OCI-LY7 (cell line): Measurements from ENCODE around the gene CUBN. TPM values are rescaled to one million over a fixed set of nuclear protein-coding genes. Genes with fewer than 3 reads are reported as not detected.

Source experiments
- BruUV-seq: library from RNA; stranded (reverse); fragments of 400-500 nt; replicated peaks from 2 replicates; lab custom pipeline; 2021; lab: Mats Ljungman, UMichigan
- CTCF ChIA-PET: fragments of 300-600 bp; sonication (Branson Sonifier 250); formaldehyde crosslinking; loops from one replicate; lab custom pipeline; 2022; ENCODE audit warnings: antibody characterized with exemption; ENCODE audit not compliant: unreplicated experiment; lab: Charles Lee
- POLR2A ChIA-PET: fragments of 300-600 bp; sonication (Branson Sonifier 250); formaldehyde crosslinking; loops from one replicate; lab custom pipeline; 2022; ENCODE audit warnings: antibody characterized with exemption; lab: Charles Lee
- DNase-seq: peaks from one replicate; pipeline ENCODE4 v3.0.0-alpha.2; 2015; ENCODE audit warnings: low spot score
- H2AFZ ChIP-seq: fragments of 200-600 bp; sonication (generic), shearing (Covaris generic); 2 replicates; pipeline ENCODE4 v1.6.1; 2014; ENCODE audit warnings: mild to moderate bottlenecking, antibody characterized with exemption, low read length, moderate library complexity
- H3K27ac ChIP-seq: fragments of 200-600 bp; sonication (generic); 2 replicates; pipeline ENCODE4 v1.5.1; 2014; ENCODE audit warnings: mixed run types, low read depth, mild to moderate bottlenecking, moderate library complexity, low read length, inconsistent platforms; ENCODE audit not compliant: poor library complexity, severe bottlenecking
- H3K36me3 ChIP-seq: fragments of 200-600 bp; sonication (generic); 2 replicates; pipeline ENCODE4 v1.6.1; 2014; ENCODE audit warnings: mild to moderate bottlenecking, antibody characterized with exemption, low read length, moderate library complexity, mixed read lengths; ENCODE audit not compliant: insufficient read depth
- H3K4me1 ChIP-seq: fragments of 200-600 bp; sonication (generic); 2 replicates; pipeline ENCODE4 v1.5.1; 2014; ENCODE audit warnings: mild to moderate bottlenecking, low read length; ENCODE audit not compliant: insufficient read depth, poor library complexity, severe bottlenecking
- H3K4me2 ChIP-seq: fragments of 200-600 bp; sonication (generic); 2 replicates; pipeline ENCODE4 v1.6.1; 2014; ENCODE audit warnings: mild to moderate bottlenecking, low read length
- H3K4me3 ChIP-seq: fragments of 200-600 bp; sonication (generic); 2 replicates; pipeline ENCODE4 v1.5.1; 2014; ENCODE audit warnings: mild to moderate bottlenecking, low read depth, low read length; ENCODE audit not compliant: poor library complexity, severe bottlenecking
- H3K79me2 ChIP-seq: fragments of 200-600 bp; sonication (generic); 2 replicates; pipeline ENCODE4 v1.6.1; 2016; ENCODE audit warnings: low read depth, mild to moderate bottlenecking, low read length, moderate library complexity, mixed read lengths; ENCODE audit not compliant: insufficient read depth
- H3K9me2 ChIP-seq: fragments of 200-600 bp; sonication (generic); 2 replicates; pipeline ENCODE4 v1.6.1; 2016; ENCODE audit warnings: mild to moderate bottlenecking, low read length, mixed read lengths; ENCODE audit not compliant: insufficient read depth
- H3K9me3 ChIP-seq: fragments of 200-600 bp; sonication (generic); 2 replicates; pipeline ENCODE4 v1.6.1; 2014; ENCODE audit warnings: mild to moderate bottlenecking, mixed run types, low read length, mixed read lengths
- H4K20me1 ChIP-seq: fragments of 200-600 bp; sonication (generic); 2 replicates; pipeline ENCODE4 v1.6.1; 2014; ENCODE audit warnings: mild to moderate bottlenecking, antibody characterized with exemption, low read length, moderate library complexity, mixed read lengths; ENCODE audit not compliant: insufficient read depth
- EZH2phosphoT487 ChIP-seq: fragments of 200-600 bp; sonication (generic); IDR thresholded peaks from 2 replicates; pipeline ENCODE4 v1.6.1; 2018; ENCODE audit warnings: low read depth, borderline replicate concordance, mild to moderate bottlenecking, mixed run types, antibody characterized with exemption, low read length, moderate library complexity, mixed read lengths
- intact Hi-C: fragments of 100-400 bp; cut with micrococcal nuclease; formaldehyde crosslinking; loops from one replicate; pipeline ENCODE4 v1.10.0; 2022; ENCODE audit not compliant: unreplicated experiment
- total RNA-seq, 2 experiments: library from RNA; depleted of rRNA in 1 of 2; stranded (reverse); fragments of >200 nt in 1 of 2; shearing (Covaris generic) in 1 of 2; gene quantifications; 2 replicates each; pipeline ENCODE4 v1.2.3, GENCODE V29; 2014 to 2022
- TF ChIP-seq, protein P1 (sequence below): fragments of 200-600 bp; sonication (generic); conservative IDR thresholded peaks from 2 replicates; pipeline ENCODE4 v1.5.1; 2014; ENCODE audit warnings: mild to moderate bottlenecking, antibody characterized with exemption, low read length, moderate library complexity, mixed read lengths

Gene CUBN
- total RNA-seq, 2 experiments from 2014 or later: 0.13 to 0.25 TPM

DNA sequence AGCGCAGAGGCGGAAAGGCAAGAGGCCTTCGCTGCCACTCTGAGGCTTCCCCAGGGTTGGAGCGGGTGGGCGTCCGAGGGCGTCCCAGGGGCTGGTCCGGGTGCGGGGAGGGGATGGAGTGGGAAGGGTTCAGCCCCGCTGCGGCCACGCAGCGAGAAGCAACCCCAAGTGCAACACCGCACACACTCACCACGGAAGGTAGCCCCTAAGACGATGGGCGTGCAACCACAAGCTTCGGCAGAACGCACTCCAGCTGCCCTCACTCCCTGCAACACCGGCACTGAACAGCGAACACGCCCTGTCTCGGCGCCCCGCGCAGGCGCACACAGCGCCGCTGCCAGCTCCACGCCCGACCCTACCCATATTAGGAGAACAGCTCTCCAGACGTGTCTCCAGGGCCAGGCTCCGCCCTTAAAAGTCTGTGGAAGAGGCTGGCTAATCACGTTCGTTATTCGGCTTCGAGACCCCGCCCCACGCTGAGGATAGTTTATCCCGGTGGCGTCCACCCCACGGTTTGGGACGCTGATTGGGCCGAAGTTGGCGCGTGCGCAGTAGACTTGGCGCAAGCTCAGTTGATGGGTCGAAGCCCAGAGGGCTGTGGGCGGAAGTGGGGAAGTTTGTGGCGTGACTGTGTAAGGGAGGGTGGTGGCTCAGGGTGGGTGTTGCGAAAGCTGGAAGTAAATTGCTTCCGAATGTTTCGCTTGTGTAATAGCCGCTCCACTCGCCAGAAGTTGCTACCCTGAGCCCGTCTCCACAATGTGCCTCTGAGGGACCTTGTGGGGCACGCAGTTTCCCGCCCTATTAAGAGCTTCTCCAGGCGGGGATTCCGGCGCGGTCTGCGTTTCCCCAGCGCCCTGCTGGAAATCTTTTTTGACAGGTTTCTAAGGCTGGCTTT, 312.2 kb downstream of the CUBN start, which contains the start of gene RSU1:
TSS of gene RSU1 (minus strand) at position 300 of the 895 bp plus-strand sequence. CDS start 343 bp downstream, outside the sequence.
- BruUV-seq: no TSS peak
- peak within 1 kb of the TSS; percentile 88 for H2AFZ ChIP-seq
- H3K27ac ChIP-seq: peak within 1 kb of the TSS; percentile 20
- H3K36me3 ChIP-seq: no peaks in the 10 kb centered on the region
- no peak for TF ChIP-seq EZH2phosphoT487
- TF ChIP-seq, protein P1, sequence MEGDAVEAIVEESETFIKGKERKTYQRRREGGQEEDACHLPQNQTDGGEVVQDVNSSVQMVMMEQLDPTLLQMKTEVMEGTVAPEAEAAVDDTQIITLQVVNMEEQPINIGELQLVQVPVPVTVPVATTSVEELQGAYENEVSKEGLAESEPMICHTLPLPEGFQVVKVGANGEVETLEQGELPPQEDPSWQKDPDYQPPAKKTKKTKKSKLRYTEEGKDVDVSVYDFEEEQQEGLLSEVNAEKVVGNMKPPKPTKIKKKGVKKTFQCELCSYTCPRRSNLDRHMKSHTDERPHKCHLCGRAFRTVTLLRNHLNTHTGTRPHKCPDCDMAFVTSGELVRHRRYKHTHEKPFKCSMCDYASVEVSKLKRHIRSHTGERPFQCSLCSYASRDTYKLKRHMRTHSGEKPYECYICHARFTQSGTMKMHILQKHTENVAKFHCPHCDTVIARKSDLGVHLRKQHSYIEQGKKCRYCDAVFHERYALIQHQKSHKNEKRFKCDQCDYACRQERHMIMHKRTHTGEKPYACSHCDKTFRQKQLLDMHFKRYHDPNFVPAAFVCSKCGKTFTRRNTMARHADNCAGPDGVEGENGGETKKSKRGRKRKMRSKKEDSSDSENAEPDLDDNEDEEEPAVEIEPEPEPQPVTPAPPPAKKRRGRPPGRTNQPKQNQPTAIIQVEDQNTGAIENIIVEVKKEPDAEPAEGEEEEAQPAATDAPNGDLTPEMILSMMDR: no peak
- CTCF ChIA-PET: interaction anchor here (0.8 to 0.9 kb wide), 2 partner anchors 11 to 413 kb away, joined by 3 read pairs; no protein-coding TSS in a partner anchor
- DNase-seq: peak; percentile 99
- H3K4me3 ChIP-seq: peak within 1 kb of the TSS; percentile 81
- peak within 1 kb of the TSS; percentile 76 for H3K4me2 ChIP-seq
- intact Hi-C loops: loop anchor here (10.0 kb wide), 1 partner anchor 383 kb away; the partner anchor contains the start of gene PTER
- H4K20me1 ChIP-seq: no peaks in the 10 kb centered on the region
- H3K9me3 ChIP-seq: peaks cover 8% of the 10 kb centered on the region
- H3K9me2 ChIP-seq: no peaks in the 10 kb centered on the region
- H3K4me1 ChIP-seq: peaks cover 12% of the 10 kb centered on the region
- POLR2A ChIA-PET: interaction anchor here (0.6 to 1.8 kb wide), 17 partner anchors 9 to 1842 kb away, joined by 3 to 11 read pairs (median 4); partner anchors contain the start of genes MINDY3, STAM and TRDMT1
- peaks cover 7% of the 10 kb centered on the region; the same call in 1 of the 2 replicates for H3K79me2 ChIP-seq

DNA sequence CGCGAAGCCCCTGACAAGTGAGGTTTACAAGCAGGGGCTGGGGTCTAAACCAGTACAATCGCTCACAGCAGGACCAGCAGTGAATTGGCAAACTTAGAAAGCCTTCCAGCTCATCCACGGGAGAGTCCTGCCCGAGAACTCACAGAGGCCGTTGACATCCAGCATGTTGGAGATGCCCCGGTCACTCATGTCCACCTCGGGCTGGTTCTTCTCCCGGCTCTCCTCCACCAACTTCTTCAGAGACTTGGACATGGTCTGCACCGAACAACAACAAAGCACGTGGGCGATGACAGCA, 312.8 kb downstream of the CUBN start:
- Histone ChIP-seq H3K27ac (no peak overlapping the region), H4K20me1 (no peaks in the 10 kb centered on the region), H3K36me3 (no peaks in the 10 kb centered on the region), H3K9me2 (no peaks in the 10 kb centered on the region), H3K4me2 (peak overlapping the region; percentile 75), H2AFZ (peak overlapping the region; percentile 53), H3K4me1 (peaks cover 12% of the 10 kb centered on the region), H3K9me3 (peaks cover 2% of the 10 kb centered on the region; the same call in 1 of the 2 replicates), H3K79me2 (peaks cover 7% of the 10 kb centered on the region; the same call in 1 of the 2 replicates), H3K4me3 (peak overlapping the region; percentile 81)
- BruUV-seq: no TSS peak
- POLR2A ChIA-PET: interaction anchor here (0.6 to 1.8 kb wide), 11 partner anchors 9 to 956 kb away, joined by 3 to 11 read pairs (median 4); partner anchors contain the start of genes MINDY3, STAM and TRDMT1
- TF ChIP-seq, protein P1: no peak
- TF ChIP-seq EZH2phosphoT487: no peak
- intact Hi-C loops: loop anchor here (10.0 kb wide), 1 partner anchor 382 kb away; the partner anchor contains the start of gene PTER
- DNase-seq: no peak
- CTCF ChIA-PET: no interaction called here
